Common myeloid progenitor, CD34-positive (primary cell): ENCODE results near the gene UNC119B.

Experiments
- CTCF ChIA-PET: fragments of 350-600 bp; sonication (Branson Sonifier 250); formaldehyde crosslinking; loops from one replicate; lab custom pipeline; 2021; ENCODE audit warnings: antibody characterized with exemption; lab: Charles Lee
- POLR2A ChIA-PET: fragments of 350-600 bp; sonication (Branson Sonifier 250); formaldehyde crosslinking; loops from one replicate; lab custom pipeline; 2021; ENCODE audit warnings: antibody characterized with exemption; lab: Charles Lee
- DNase-seq, 3 donors: peaks; one replicate each; pipeline versions ENCODE4 v3.0.0 to v3.0.0-alpha.2; 2013
- H3K27ac ChIP-seq, 2 experiments: 1 replicate in 1 of 2; 2 replicates in 1 of 2; pipeline ENCODE4 v1.7.0; 2013; ENCODE audit warnings: inconsistent platforms in 2 of 2, low read length in 2 of 2, mild to moderate bottlenecking in 2 of 2, low read depth in 1 of 2, moderate library complexity in 1 of 2; ENCODE audit not compliant: severe bottlenecking in 2 of 2, insufficient read depth in 1 of 2, poor library complexity in 1 of 2
- H3K27me3 ChIP-seq, 5 experiments: replicated peaks in 2 of 5; 1 replicate in 3 of 5; 2 replicates in 2 of 5; pipeline versions ENCODE4 v1.6.1 to v1.7.0; 2013; ENCODE audit warnings: low read length in 4 of 5, mild to moderate bottlenecking in 2 of 5, moderate library complexity in 2 of 5, inconsistent platforms in 1 of 5; ENCODE audit not compliant: insufficient read depth in 5 of 5, control insufficient read depth in 4 of 5
- H3K36me3 ChIP-seq, 4 experiments: 1 replicate in 2 of 4; 2 replicates in 2 of 4; pipeline versions ENCODE4 v1.6.1 to v1.7.0; 2013; ENCODE audit warnings: low read length in 3 of 4, control low read depth in 1 of 4, mild to moderate bottlenecking in 1 of 4; ENCODE audit not compliant: control insufficient read depth in 4 of 4, insufficient read depth in 4 of 4
- H3K4me1 ChIP-seq, 4 experiments: 1 replicate in 3 of 4; 2 replicates in 1 of 4; pipeline versions ENCODE4 v1.6.1 to v1.7.1; 2013; ENCODE audit warnings: low read length in 3 of 4, mild to moderate bottlenecking in 3 of 4, control low read depth in 1 of 4, inconsistent platforms in 1 of 4, moderate library complexity in 1 of 4; ENCODE audit not compliant: control insufficient read depth in 4 of 4, insufficient read depth in 4 of 4; ENCODE audit errors: control extremely low read depth in 1 of 4
- H3K4me3 ChIP-seq, 7 experiments: 1 replicate in 4 of 7; 2 replicates in 3 of 7; pipeline versions ENCODE4 v1.5.1 to v1.7.0; 2013; ENCODE audit warnings: mild to moderate bottlenecking in 7 of 7, low read length in 6 of 7, moderate library complexity in 6 of 7, inconsistent platforms in 2 of 7, low read depth in 2 of 7, control low read depth in 1 of 7; ENCODE audit not compliant: insufficient read depth in 4 of 7, control insufficient read depth in 1 of 7; ENCODE audit errors: extremely low read depth in 1 of 7
- H3K9me3 ChIP-seq, 5 experiments: 1 replicate in 4 of 5; 2 replicates in 1 of 5; pipeline versions ENCODE4 v1.6.1 to v1.7.1; 2013; ENCODE audit warnings: low read length in 4 of 5, mild to moderate bottlenecking in 2 of 5, inconsistent platforms in 1 of 5, low read depth in 1 of 5, moderate library complexity in 1 of 5; ENCODE audit not compliant: control insufficient read depth in 4 of 5, insufficient read depth in 2 of 5; ENCODE audit errors: control extremely low read depth in 1 of 5
- WGBS: methylation state at CpG from one replicate; pipeline ENCODE4 v1.1.5; 2013; ENCODE audit not compliant: insufficient coverage; 5-methylcytosine and 5-hydroxymethylcytosine counted together

Gene UNC119B

DNA sequence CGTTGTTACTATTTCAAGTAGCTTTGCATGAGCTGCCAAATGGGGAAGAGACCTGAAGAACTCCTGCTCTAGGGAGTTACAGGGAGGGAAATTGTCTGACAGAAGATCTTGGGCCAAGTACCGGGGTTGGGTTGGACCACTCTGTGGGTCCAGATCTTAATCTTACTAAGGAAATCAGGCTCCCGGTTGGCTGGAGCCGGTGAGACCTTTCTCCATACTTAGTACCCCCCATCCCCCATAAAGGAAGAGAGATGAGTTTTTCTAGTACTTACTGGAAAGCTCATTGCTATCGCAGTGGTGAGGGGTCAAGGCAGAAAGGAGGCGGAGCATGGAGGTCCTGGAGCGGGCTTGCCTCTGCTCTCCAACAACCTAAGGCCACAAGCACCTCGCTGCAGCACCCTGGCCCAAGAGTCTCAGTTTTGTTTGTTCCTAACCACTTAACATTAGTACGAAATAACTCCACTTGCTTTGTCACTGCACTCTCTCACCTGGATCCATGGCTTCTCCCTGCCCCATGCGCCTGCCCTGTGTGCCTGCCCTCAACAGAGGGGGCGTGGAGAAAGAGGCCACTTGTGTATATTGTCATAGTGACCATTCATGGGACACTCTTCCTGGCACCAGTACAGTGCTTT, 6.8 kb upstream of the UNC119B start:
- peaks cover 0 to 5% (median 5%) of the 10 kb centered on the region in 4 experiments for H3K4me1 ChIP-seq
- H3K27me3 ChIP-seq, result no peaks in the 10 kb centered on the region
- no peak overlapping the region for H3K4me3 ChIP-seq
- H3K9me3 ChIP-seq, result no peaks in the 10 kb centered on the region
- WGBS, result 91% methylated on average over 8 of the region's 11 CpGs
- DNase-seq, result no peak
- ChIA-PET CTCF (interaction anchor here (1.1 to 1.4 kb wide), 2 partner anchors 11 to 54 kb away, joined by 3 to 4 read pairs; no protein-coding TSS in a partner anchor), POLR2A (interaction anchor here (1.3 kb wide), 1 partner anchor 17 kb away, joined by 4 read pairs; the partner anchor contains the start of gene MLEC)
- peaks cover 3 to 55% (median 45%) of the 10 kb centered on the region in 4 experiments for H3K36me3 ChIP-seq
- no peak overlapping the region for H3K27ac ChIP-seq

DNA sequence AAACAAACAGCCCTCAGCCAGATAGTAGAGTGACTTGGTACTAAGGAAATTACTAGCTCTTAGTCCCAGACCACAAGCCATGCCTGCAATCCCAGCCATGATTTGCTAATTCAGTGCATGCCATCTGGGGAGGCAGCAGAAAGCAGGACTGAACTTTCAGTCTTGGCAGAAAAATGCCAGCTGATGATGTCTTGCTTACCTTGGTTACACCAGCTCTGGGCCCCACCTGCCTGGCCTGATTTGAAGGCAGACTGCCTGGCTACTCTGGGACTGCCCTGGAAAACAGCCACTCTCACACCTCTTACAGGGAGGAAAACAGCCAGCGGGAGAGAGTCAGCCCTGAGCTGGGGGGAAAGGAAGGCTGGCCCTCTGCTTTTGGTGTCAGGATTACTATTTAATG, 4.6 kb upstream of the UNC119B start:
- WGBS, result no CpG with 5 or more reads among the region's 1 CpG
- no peak for DNase-seq
- H3K27me3 ChIP-seq, result no peaks in the 10 kb centered on the region
- CTCF ChIA-PET, result interaction anchor here (0.6 to 1.3 kb wide), 3 partner anchors 56 to 73 kb away, joined by 3 to 4 read pairs (median 3); no protein-coding TSS in a partner anchor
- H3K27ac ChIP-seq, result no peak overlapping the region
- H3K4me3 ChIP-seq, result no peak overlapping the region
- H3K4me1 ChIP-seq, result peaks cover 0 to 6% (median 6%) of the 10 kb centered on the region in 4 experiments
- POLR2A ChIA-PET, result interaction anchor here (0.5 to 1.0 kb wide), 2 partner anchors 11 to 20 kb away, joined by 3 read pairs; no protein-coding TSS in a partner anchor
- no peaks in the 10 kb centered on the region for H3K9me3 ChIP-seq
- H3K36me3 ChIP-seq, result peaks cover 3 to 37% (median 28%) of the 10 kb centered on the region in 4 experiments

GRCh38 chr12:120706029-120706428, 4.2 kb upstream of the UNC119B start:
- Histone ChIP-seq H3K27ac (no peak overlapping the region), H3K36me3 (peaks cover 3 to 33% (median 24%) of the 10 kb centered on the region in 4 experiments), H3K27me3 (no peaks in the 10 kb centered on the region), H3K4me3 (no peak overlapping the region), H3K9me3 (no peaks in the 10 kb centered on the region), H3K4me1 (peaks cover 0 to 9% (median 8%) of the 10 kb centered on the region in 4 experiments)
- ChIA-PET CTCF (interaction anchor here (0.6 to 1.3 kb wide), 3 partner anchors 12 to 73 kb away, joined by 3 read pairs; no protein-coding TSS in a partner anchor), POLR2A (interaction anchor here (1.0 kb wide), 1 partner anchor 20 kb away, joined by 3 read pairs; no protein-coding TSS in a partner anchor)
- DNase-seq, result no peak
- WGBS, result 90% methylated on average over 2 of the region's 5 CpGs

GRCh38 chr12:120708651-120709050, 1.6 kb upstream of the UNC119B start:
- Histone ChIP-seq H3K9me3 (no peaks in the 10 kb centered on the region), H3K27me3 (no peaks in the 10 kb centered on the region), H3K36me3 (peaks cover 0 to 15% (median 9%) of the 10 kb centered on the region in 4 experiments), H3K27ac (no peak overlapping the region), H3K4me3 (no peak overlapping the region), H3K4me1 (peaks cover 0 to 25% (median 18%) of the 10 kb centered on the region in 4 experiments)
- ChIA-PET CTCF (interaction anchor here (1.4 to 5.8 kb wide), 4 partner anchors 10 to 126 kb away, joined by 4 to 47 read pairs (median 19); no protein-coding TSS in a partner anchor), POLR2A (interaction anchor here (1.4 kb wide), 1 partner anchor 10 kb away, joined by 5 read pairs; no protein-coding TSS in a partner anchor)
- WGBS, result 98% methylated on average over 4 of the region's 4 CpGs
- no peak for DNase-seq

DNA sequence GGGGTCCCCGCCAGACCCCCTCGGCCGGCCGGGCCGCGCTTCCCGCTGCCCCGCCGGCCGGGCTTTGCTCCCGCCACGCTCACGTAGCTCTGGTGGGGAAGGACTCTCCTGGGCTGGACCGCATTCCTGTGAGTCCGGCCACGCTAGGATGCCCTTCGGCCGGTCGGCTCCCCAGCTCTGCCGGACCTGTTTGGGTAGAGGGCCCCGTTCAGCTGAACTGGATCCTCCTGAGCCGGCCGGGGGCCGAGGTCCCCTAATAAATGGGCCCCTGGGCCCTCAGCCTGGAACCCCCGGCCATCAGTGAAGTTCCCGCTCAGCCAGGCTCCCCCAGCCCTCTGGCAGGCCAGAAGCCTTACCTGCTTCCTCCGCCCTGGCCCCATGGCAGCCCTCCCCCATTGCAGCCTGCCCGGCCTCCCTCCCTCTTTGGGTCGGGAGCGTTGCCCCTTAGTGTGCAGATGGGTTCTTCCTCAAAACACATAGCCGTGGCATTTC, 593 bp downstream of the UNC119B start:
- POLR2A ChIA-PET, result interaction anchor here (1.0 to 1.4 kb wide), 3 partner anchors 22 to 130 kb away, joined by 3 to 5 read pairs (median 3); partner anchors contain the start of genes MLEC and POP5
- H3K36me3 ChIP-seq, result peaks cover 2 to 21% (median 12%) of the 10 kb centered on the region in 4 experiments
- H3K27ac ChIP-seq, result peak overlapping the region; percentile 85 to 89
- H3K9me3 ChIP-seq, result no peaks in the 10 kb centered on the region
- 0% methylated on average over 30 of the region's 31 CpGs for WGBS
- H3K4me3 ChIP-seq, result peak overlapping the region; percentile 67 to 94 (median 87)
- CTCF ChIA-PET, result interaction anchor here (0.8 to 5.8 kb wide), 8 partner anchors 10 to 181 kb away, joined by 3 to 47 read pairs (median 10); partner anchors contain the start of gene POP5
- DNase-seq, result peak in 2 of 3 donors; percentile 47 to 56
- peaks cover 0 to 28% (median 20%) of the 10 kb centered on the region in 4 experiments for H3K4me1 ChIP-seq
- no peaks in the 10 kb centered on the region for H3K27me3 ChIP-seq

DNA sequence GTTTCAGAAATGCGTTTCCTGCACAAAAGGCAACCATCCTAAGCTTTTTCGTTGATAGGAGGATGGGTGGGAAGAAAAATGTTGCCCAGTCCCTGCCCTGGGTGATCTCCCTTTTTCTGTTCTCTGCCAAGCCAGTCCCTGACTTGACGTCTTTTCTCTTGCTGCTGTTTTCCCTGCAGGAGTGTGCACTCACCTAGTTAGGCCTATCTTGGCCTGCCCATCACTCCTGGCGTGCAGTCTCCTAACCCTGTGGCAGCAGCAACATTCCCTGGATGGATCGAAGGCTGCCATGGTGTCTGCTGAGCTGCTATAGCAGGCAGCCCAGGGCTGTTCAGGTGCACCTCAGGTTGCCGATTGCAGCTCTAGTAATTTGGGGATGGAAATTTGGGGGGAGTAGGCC, 1.2 kb downstream of the UNC119B start:
- Histone ChIP-seq H3K4me1 (peaks cover 0 to 28% (median 20%) of the 10 kb centered on the region in 4 experiments), H3K9me3 (no peaks in the 10 kb centered on the region), H3K36me3 (peaks cover 3 to 26% (median 16%) of the 10 kb centered on the region in 4 experiments), H3K27ac (peak overlapping the region; percentile 85 to 89), H3K27me3 (no peaks in the 10 kb centered on the region), H3K4me3 (peak overlapping the region in 6 of 7 experiments; percentile 79 to 94 (median 88))
- CTCF ChIA-PET, result interaction anchor here (0.9 to 5.8 kb wide), 8 partner anchors 10 to 180 kb away, joined by 3 to 47 read pairs (median 8); partner anchors contain the start of gene POP5
- 52% methylated on average over 4 of the region's 6 CpGs for WGBS
- no peak for DNase-seq
- POLR2A ChIA-PET, result interaction anchor here (1.0 to 1.4 kb wide), 2 partner anchors 22 to 130 kb away, joined by 3 read pairs; partner anchors contain the start of gene POP5
